HL-60 (cell line): ENCODE data around the gene NCBP2L.

Source experiments
- DNase-seq, 2 experiments: peaks; one replicate each; pipeline ENCODE4 v3.0.0-alpha.2; 2010 to 2020; ENCODE audit warnings: low read depth in 1 of 2, low spot score in 1 of 2
- H3K27ac ChIP-seq: fragments of 250-450 bp; sonication (Bioruptor Pico); replicated peaks from 2 replicates; pipeline ENCODE4 v1.5.1; 2020; ENCODE audit warnings: mild to moderate bottlenecking, moderate library complexity
- H3K27me3 ChIP-seq: fragments of 250-450 bp; sonication (Bioruptor Pico); 2 replicates; pipeline ENCODE4 v1.5.1; 2021; ENCODE audit warnings: mild to moderate bottlenecking, moderate library complexity; ENCODE audit not compliant: insufficient read depth, poor library complexity, severe bottlenecking
- H3K4me3 ChIP-seq: replicated peaks from 2 replicates; pipeline ENCODE4 v1.5.1; 2011; ENCODE audit warnings: mild to moderate bottlenecking, control low read depth, low read length; ENCODE audit not compliant: insufficient read depth
- GABPA ChIP-seq: IDR thresholded peaks from 2 replicates; pipeline ENCODE4 v1.6.1; 2012; ENCODE audit warnings: low read depth
- POLR2AphosphoS5 ChIP-seq: IDR thresholded peaks from 2 replicates; pipeline ENCODE4 v1.6.1; 2012; ENCODE audit warnings: low read depth
- SPI1 ChIP-seq: IDR thresholded peaks from 2 replicates; pipeline ENCODE4 v1.6.1; 2012; ENCODE audit warnings: low read depth, mild to moderate bottlenecking, borderline replicate concordance
- TF ChIP-seq, protein P1 (sequence below): IDR thresholded peaks from 2 replicates; pipeline ENCODE4 v1.6.1; 2012; ENCODE audit warnings: low read depth; ENCODE audit not compliant: insufficient replicate concordance
- TF ChIP-seq, protein P2 (sequence below): IDR thresholded peaks from one replicate; pipeline ENCODE4 v1.5.1; 2011; ENCODE audit warnings: low read length, control low read depth, inconsistent platforms; ENCODE audit not compliant: insufficient read depth

The NCBP2L gene

DNA sequence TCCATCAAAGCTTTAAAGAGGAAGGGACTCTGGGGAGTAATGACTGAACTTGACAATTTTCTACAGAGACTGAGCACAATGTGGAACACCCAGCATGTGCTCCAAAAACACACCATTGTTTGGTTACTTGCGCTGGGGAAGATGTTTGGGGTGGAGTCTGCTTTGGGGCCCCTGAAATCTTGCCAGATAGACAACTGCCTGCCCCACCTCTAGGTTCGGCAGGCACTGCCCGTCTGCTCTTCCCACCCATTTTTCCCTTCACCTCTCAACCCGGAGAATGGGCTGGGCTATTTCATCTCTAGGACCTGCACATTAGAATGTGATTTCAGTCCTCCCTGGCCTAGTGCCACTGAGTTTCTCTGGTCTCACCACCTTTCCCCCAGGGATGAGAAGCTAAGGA is 43.8 kb upstream of the NCBP2L start:
- Histone ChIP-seq H3K27me3 (no peaks in the 10 kb centered on the region), H3K4me3 (no peak overlapping the region), H3K27ac (no peak overlapping the region)
- TF ChIP-seq POLR2AphosphoS5, result no peak
- TF ChIP-seq, protein P1, sequence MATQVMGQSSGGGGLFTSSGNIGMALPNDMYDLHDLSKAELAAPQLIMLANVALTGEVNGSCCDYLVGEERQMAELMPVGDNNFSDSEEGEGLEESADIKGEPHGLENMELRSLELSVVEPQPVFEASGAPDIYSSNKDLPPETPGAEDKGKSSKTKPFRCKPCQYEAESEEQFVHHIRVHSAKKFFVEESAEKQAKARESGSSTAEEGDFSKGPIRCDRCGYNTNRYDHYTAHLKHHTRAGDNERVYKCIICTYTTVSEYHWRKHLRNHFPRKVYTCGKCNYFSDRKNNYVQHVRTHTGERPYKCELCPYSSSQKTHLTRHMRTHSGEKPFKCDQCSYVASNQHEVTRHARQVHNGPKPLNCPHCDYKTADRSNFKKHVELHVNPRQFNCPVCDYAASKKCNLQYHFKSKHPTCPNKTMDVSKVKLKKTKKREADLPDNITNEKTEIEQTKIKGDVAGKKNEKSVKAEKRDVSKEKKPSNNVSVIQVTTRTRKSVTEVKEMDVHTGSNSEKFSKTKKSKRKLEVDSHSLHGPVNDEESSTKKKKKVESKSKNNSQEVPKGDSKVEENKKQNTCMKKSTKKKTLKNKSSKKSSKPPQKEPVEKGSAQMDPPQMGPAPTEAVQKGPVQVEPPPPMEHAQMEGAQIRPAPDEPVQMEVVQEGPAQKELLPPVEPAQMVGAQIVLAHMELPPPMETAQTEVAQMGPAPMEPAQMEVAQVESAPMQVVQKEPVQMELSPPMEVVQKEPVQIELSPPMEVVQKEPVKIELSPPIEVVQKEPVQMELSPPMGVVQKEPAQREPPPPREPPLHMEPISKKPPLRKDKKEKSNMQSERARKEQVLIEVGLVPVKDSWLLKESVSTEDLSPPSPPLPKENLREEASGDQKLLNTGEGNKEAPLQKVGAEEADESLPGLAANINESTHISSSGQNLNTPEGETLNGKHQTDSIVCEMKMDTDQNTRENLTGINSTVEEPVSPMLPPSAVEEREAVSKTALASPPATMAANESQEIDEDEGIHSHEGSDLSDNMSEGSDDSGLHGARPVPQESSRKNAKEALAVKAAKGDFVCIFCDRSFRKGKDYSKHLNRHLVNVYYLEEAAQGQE, result no peak
- no peak for TF ChIP-seq GABPA
- TF ChIP-seq SPI1, result no peak
- TF ChIP-seq, protein P2, sequence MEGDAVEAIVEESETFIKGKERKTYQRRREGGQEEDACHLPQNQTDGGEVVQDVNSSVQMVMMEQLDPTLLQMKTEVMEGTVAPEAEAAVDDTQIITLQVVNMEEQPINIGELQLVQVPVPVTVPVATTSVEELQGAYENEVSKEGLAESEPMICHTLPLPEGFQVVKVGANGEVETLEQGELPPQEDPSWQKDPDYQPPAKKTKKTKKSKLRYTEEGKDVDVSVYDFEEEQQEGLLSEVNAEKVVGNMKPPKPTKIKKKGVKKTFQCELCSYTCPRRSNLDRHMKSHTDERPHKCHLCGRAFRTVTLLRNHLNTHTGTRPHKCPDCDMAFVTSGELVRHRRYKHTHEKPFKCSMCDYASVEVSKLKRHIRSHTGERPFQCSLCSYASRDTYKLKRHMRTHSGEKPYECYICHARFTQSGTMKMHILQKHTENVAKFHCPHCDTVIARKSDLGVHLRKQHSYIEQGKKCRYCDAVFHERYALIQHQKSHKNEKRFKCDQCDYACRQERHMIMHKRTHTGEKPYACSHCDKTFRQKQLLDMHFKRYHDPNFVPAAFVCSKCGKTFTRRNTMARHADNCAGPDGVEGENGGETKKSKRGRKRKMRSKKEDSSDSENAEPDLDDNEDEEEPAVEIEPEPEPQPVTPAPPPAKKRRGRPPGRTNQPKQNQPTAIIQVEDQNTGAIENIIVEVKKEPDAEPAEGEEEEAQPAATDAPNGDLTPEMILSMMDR, result no peak
- DNase-seq, result no peak

DNA sequence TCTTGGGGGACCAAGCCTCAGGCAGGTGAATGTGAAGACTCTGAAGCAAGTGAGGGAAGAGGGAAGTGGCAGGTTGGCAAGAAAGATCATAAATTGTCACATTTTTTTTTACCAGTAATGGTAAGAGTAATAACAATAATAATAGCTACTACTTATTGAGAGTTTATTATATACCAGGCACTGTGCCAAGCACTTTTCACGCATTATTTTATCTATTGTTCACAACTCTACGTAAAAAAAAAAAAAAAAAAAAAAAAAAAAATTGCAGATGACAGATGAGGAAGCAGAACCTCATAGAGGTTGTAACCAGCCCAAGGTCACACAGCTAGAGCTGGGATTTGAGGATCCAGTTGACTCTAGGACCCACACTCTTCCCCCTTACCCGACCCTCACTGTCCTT is 42.9 kb upstream of the NCBP2L start:
- DNase-seq, result no peak
- TF ChIP-seq, protein P2, result no peak
- no peak; the same call in 1 of the 2 replicates for TF ChIP-seq SPI1
- TF ChIP-seq GABPA, result no peak
- no peak for TF ChIP-seq POLR2AphosphoS5
- TF ChIP-seq, protein P1, result no peak
- Histone ChIP-seq H3K4me3 (no peak overlapping the region), H3K27me3 (no peaks in the 10 kb centered on the region), H3K27ac (no peak overlapping the region)

DNA sequence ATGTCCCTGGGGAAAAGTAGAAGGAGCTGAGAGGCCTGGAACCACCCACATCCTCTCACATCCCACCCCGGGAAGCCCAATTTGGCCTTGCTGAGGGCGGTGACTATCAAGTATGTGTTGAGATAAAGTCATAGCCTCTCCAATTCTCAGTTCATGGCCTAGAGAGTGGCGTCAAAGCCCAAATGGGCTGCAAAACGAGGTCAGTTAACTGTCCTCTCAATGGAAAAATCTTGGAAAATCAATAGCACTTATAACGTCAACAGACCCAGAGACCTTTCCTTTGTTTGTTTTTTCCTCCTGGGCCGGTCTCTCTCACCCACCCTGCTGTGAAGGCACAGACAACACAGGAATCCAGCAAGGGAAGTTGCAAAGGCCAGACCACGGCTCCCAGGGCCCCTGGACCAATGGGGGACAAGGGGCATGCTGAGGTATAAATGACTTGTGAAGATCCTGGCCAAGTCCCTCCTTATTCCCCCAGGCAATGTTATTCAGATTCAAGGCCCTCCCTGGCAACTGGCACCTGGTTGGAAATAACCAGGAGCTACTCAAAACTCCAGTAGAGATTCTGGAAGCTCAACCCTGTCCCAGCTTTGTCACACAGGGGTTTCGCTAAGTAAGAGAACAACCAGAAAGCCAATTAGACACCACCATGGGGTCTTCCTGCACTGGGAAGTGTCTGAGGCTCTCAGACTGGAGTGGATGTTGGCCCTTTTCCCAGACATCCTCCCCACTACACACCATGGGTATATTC is 40.6 kb upstream of the NCBP2L start:
- Histone ChIP-seq H3K27ac (no peak overlapping the region), H3K27me3 (no peaks in the 10 kb centered on the region), H3K4me3 (no peak overlapping the region)
- no peak for DNase-seq
- no peak for TF ChIP-seq POLR2AphosphoS5
- no peak for TF ChIP-seq SPI1
- TF ChIP-seq GABPA, result no peak
- TF ChIP-seq, protein P2, result no peak
- TF ChIP-seq, protein P1, result no peak
